ENCODE results near the gene DNMBP.

The DNMBP gene

DNA sequence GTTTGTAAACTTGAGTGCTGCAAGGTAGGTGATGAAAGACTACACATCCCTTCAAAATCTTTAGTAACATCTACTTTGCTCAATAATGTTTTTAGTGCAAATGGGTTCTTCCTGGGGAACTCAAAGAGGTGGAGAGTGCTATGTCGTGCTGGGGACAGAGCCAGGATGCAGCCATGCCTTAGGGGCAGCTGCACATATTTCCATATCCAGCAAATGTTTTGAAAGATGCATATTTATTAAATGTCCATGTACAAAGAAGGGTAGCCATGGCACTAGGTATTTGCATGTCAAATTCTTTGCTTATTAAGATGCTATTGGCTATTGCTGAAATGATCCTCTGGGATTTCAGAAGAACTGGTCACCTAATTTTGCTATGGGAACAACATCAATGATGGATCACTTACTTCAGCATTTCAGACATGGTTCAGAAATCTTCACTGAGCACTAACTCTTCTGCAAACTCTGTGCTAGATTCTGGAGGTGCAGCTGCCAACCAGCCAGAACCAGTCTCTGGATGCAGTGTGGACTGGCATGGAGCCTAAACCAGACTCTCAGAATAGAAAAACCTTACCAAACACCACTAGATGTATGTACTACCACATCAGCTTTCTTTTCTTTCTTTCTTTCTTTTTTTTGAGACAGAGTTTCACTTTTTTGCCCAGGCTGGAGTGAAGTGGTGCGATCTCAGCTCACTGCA is 31.7 kb upstream of the DNMBP start:
- H3K27ac ChIP-seq = no peak overlapping the region
- TF ChIP-seq, protein P1, sequence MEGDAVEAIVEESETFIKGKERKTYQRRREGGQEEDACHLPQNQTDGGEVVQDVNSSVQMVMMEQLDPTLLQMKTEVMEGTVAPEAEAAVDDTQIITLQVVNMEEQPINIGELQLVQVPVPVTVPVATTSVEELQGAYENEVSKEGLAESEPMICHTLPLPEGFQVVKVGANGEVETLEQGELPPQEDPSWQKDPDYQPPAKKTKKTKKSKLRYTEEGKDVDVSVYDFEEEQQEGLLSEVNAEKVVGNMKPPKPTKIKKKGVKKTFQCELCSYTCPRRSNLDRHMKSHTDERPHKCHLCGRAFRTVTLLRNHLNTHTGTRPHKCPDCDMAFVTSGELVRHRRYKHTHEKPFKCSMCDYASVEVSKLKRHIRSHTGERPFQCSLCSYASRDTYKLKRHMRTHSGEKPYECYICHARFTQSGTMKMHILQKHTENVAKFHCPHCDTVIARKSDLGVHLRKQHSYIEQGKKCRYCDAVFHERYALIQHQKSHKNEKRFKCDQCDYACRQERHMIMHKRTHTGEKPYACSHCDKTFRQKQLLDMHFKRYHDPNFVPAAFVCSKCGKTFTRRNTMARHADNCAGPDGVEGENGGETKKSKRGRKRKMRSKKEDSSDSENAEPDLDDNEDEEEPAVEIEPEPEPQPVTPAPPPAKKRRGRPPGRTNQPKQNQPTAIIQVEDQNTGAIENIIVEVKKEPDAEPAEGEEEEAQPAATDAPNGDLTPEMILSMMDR (conservative IDR thresholded peaks at IDR 0.05) = no peak

DNA sequence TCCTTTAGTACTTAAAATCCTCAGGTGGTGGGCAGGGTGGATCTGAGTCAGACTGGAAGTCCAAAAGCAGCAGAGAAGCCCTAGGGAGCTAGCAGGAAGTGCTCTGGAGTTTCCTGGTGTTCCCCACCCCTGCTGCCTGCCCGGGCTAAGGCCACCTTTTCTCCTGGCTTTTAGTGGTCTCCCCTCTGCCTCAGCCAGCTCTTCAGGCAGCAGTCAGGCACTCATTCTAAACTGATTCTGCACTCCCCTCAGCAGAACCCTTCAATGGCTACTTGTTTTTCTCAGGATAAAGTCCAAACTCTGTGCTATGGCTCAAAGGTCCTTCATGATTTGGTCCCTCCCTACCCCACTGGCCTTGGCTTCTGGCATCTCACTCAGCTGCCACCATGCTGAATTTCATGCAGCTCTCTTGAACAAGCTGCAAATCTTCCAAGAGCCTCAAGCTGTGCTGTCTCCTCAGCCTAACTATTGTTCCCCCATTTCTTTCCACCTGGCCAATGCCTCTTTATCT is 28.9 kb upstream of the DNMBP start:
- no peak overlapping the region for H3K27ac ChIP-seq

DNA sequence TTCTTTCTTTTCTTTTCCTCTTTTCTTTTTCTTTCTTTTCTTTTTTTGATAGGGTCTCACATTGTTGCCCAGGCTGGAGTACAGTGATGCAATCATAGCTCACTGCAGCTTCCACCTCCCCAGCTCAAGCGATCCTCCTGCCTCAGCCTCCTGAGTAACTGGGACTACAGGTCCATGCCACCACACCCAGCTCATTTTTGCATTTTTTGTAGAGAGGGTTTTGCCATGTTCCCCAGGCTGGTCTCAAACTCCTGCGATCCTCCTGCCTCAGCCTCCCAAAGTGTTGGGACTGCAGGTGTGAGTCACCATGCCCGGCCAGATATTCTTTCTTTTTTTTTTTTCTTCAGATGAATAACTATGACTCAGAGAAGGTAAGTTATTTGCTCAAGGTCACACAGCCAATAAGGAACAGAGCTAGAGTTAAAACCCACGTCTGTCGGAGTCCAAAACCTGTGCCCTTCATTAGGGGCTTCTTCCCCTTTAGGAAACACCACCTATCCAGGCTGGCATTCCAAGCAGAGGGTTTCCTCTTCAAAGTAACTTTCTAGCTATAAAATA is 28.1 kb upstream of the DNMBP start:
- TF ChIP-seq, protein P1 (conservative IDR thresholded peaks at IDR 0.05) = no peak
- H3K27ac ChIP-seq = no peak overlapping the region

More for the DNA sequence above, 28.9 kb upstream of the DNMBP start:
- TF ChIP-seq, protein P1 (conservative IDR thresholded peaks at IDR 0.05) = no peak

DNA sequence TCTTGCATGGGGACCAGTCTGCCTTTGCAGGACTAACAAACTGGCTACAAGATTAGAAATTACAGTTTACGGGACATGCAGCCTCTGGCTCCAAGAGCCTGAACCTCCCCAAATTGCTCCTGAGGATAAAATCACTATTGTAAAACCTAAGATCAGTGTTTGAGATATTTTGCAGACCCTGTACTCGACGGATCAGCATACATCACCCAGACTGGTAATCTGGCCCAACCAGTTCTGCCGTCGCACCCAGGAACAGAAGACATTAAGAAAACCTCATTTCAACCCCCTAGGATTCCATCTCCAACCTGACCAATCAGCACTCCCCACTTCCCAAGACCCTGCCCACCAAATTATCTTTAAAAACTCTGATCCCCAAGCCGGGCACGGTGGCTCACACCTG is 27.1 kb upstream of the DNMBP start:
- no peak overlapping the region for H3K27ac ChIP-seq
- TF ChIP-seq, protein P1 (conservative IDR thresholded peaks at IDR 0.05) = no peak

DNA sequence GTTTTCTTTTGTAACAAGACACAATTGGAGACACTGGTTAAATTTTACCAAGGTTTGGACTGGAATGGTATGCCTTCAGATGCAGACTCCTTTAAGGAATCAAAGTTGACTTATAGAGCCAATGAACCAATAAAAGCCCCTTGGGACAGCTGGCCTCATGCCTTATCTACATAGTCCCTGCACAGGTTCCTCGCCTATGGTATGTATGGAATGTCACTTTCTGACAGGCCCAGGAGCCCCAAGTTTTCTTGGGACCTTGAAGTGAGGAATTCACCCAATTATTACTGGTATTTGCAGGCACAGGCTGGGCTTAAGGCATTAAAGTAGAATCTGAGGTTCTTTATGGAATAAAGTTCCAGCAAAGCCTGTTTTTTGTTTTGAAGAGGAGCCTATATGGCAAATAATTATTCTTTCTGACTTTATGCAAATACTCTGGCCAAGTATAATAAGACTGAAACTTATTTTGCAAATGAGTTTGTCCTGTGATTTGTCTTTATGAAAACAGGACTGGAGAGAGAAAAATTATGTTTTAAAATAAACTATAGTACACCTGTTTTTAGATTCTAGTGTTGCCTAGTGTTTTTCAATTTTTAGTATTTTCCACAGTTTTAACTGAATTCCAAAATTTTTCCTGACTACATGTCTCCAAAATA is 24.1 kb upstream of the DNMBP start:
- H3K27ac ChIP-seq = no peak overlapping the region

DNA sequence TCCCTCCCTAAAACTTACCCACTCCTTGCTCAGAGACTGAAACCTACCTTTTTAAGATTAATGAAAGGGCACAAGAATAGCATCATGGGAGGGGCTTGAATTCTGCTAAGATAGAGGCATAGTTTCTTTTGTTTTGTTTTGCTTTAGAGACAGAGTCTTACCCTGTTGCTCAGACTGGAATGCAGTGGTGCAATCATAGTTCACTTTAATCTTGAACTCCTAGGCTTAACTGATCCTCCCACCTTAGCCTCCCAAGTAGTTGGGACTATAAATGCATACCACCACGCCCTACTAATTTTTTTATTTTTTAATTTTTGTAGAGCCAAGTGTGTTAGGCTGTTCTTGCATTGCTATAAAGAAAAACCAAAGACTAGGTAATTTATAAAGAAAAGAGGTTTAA is 17.7 kb upstream of the DNMBP start:
- H3K27ac ChIP-seq = no peak overlapping the region
- TF ChIP-seq, protein P1 (conservative IDR thresholded peaks at IDR 0.05) = no peak

More for the DNA sequence above, 24.1 kb upstream of the DNMBP start:
- TF ChIP-seq, protein P1 (conservative IDR thresholded peaks at IDR 0.05) = no peak

DNA sequence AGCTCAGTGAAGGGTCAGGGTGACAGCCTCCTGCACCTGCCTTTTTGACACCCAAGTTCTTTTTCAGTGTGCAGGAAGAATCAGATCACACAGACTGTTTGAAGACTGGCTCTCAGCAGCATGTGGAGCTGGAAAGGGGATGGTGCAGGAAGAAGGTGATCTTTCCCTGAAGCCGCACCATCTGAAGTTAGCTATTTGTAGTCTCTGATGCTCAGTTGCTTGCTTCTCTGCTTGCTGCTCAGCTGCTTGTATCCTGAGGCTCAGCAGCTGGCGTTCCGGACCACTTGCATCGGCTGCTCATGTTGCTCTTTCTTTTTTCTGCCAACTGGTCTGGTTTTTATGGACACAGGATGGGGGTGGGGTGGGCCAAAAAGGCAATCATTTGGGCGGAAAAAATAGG is 15.8 kb upstream of the DNMBP start:
- TF ChIP-seq, protein P1 (conservative IDR thresholded peaks at IDR 0.05) = no peak
- no peak overlapping the region for H3K27ac ChIP-seq
